Colonic mucosa (tissue), 4 donors: ENCODE results near the gene ITGA3. TPM values are rescaled to one million over a fixed set of nuclear protein-coding genes. Genes with fewer than 3 reads are reported as not detected.
A peak's percentile ranks its signal among the peaks of the same experiment; 100 is the strongest.

Experiments
- DNase-seq: peaks from one replicate; pipeline ENCODE4 v3.0.0-alpha.2; 2020
- H3K27ac ChIP-seq: fragments of 200-600 bp; one replicate; pipeline ENCODE4 v1.8.0; 2021
- H3K27me3 ChIP-seq: fragments of 200-600 bp; one replicate; pipeline ENCODE4 v1.8.0; 2021
- H3K36me3 ChIP-seq: fragments of 200-600 bp; one replicate; pipeline ENCODE4 v1.8.0; 2021
- H3K4me1 ChIP-seq: fragments of 200-600 bp; one replicate; pipeline ENCODE4 v1.8.0; 2021; ENCODE audit warnings: mild to moderate bottlenecking
- H3K4me3 ChIP-seq: fragments of 200-600 bp; one replicate; pipeline ENCODE4 v1.8.0; 2021
- H3K9ac ChIP-seq, 2 donors: one replicate each; pipeline ENCODE4 v1.7.0; 2013; ENCODE audit warnings: control low read depth in 2 of 2, low read depth in 2 of 2, low read length in 2 of 2
- H3K9me3 ChIP-seq: fragments of 200-600 bp; one replicate; pipeline ENCODE4 v1.8.0; 2021
- CTCF ChIP-seq: fragments of 200-600 bp; IDR thresholded peaks from one replicate; pipeline ENCODE4 v1.8.0; 2022; ENCODE audit warnings: antibody characterized with exemption, mild to moderate bottlenecking
- intact Hi-C: fragments of 100-400 bp; cut with DNase I; formaldehyde crosslinking; loops from one replicate; pipeline ENCODE4 v1.14.1; 2022
- total RNA-seq, 2 donors: library from RNA; stranded (reverse); fragmentation: NEBNext Ultra II Directional in 1 of 2; extraction: Animal tissue kit (Norgen Biotek cat#: 25700) in 1 of 2; gene quantifications; one replicate each; pipeline ENCODE4 v1.2.1, GENCODE V29; 2021
- donor health status: healthy.
- donor health status: DM: no; HTN: no; CAD: no.
- donor health status: DM: no; HTN: no; CAD: no.

Gene ITGA3
- total RNA-seq, 2 donors from 2014 or later, result 111 to 116 TPM

DNA sequence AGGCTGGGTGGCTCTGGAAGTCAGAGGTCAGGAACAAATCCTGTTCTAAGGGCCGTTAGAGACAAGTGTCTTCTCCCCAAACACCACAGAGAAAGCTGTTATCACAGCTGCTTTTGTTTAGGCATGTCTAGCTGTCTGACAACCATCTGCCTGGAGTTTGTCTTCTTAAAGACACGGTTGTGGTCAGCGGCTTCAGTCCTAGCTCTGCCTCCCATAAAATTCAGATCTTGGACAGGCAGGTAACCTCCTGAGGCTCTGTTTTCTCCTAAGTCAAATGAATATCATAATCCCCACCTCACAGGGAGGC lies 2.3 kb upstream of the ITGA3 start:
- Histone ChIP-seq H3K4me1 (peaks cover 9% of the 10 kb centered on the region), H3K9ac (no peak overlapping the region), H3K27me3 (no peaks in the 10 kb centered on the region), H3K4me3 (no peak overlapping the region), H3K9me3 (no peaks in the 10 kb centered on the region), H3K36me3 (no peaks in the 10 kb centered on the region), H3K27ac (peak overlapping the region; percentile 8)
- intact Hi-C loops, result no loop called here
- DNase-seq, result no peak
- TF ChIP-seq CTCF, result no peak

- Histone ChIP-seq H3K4me3 (peak overlapping the region; percentile 72), H3K36me3 (no peaks in the 10 kb centered on the region), H3K27me3 (no peaks in the 10 kb centered on the region), H3K4me1 (peaks cover 15% of the 10 kb centered on the region), H3K9me3 (no peaks in the 10 kb centered on the region), H3K27ac (peak overlapping the region; percentile 94), H3K9ac (peak overlapping the region; percentile 65 to 90)
- intact Hi-C loops, result no loop called here
- TF ChIP-seq CTCF, result no peak
- DNase-seq, result peak; percentile 87
Observed at GRCh38 chr17:50055055-50055425, 870 bp upstream of the ITGA3 start.

DNA sequence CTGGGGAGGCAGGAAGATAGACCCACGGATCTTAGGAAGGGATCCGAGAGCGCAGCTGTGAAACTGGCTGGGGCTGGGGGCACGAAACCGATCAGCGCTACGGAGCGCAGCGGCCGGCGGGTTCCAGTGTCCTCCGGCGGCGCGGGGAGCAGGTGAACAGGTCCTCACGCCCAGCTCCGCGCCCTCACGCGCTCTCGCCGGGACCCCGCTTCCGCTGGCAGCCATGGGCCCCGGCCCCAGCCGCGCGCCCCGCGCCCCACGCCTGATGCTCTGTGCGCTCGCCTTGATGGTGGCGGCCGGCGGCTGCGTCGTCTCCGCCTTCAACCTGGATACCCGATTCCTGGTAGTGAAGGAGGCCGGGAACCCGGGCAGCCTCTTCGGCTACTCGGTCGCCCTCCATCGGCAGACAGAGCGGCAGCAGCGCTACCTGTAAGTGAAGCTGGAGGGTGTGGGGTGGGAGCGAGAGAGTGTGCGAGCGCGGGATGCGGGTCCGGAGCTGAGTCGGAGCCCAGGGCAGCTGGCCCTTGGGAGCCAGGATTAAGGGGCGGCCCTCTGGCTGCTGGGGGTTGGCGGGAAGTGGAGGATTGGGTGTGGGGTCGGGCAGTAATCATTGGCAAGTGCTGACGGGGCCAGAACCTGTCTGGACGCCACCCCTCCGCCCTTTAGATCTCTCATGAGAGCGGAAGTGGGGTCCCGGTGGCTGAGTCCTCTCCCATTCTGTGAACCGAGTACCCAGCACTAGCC lies 479 bp downstream of the ITGA3 start:
- intact Hi-C loops, result no loop called here

GRCh38 chr17:50056961-50057330 lies 1.0 kb downstream of the ITGA3 start:
- Histone ChIP-seq H3K27ac (peak overlapping the region; percentile 94), H3K4me1 (peaks cover 31% of the 10 kb centered on the region), H3K36me3 (no peaks in the 10 kb centered on the region), H3K27me3 (no peaks in the 10 kb centered on the region), H3K4me3 (peak overlapping the region; percentile 72), H3K9ac (peak overlapping the region; percentile 65 to 90), H3K9me3 (no peaks in the 10 kb centered on the region)
- TF ChIP-seq CTCF, result no peak
- intact Hi-C loops, result no loop called here
- peak; percentile 75 for DNase-seq

More for the DNA sequence above, 479 bp downstream of the ITGA3 start:
- H3K36me3 ChIP-seq, result no peaks in the 10 kb centered on the region
- peak overlapping the region; percentile 94 for H3K27ac ChIP-seq
- no peaks in the 10 kb centered on the region for H3K27me3 ChIP-seq
- no peak for TF ChIP-seq CTCF
- peaks cover 27% of the 10 kb centered on the region for H3K4me1 ChIP-seq
- no peaks in the 10 kb centered on the region for H3K9me3 ChIP-seq
- H3K4me3 ChIP-seq, result peak overlapping the region; percentile 72
- peak; percentile 70 for DNase-seq
- peak overlapping the region; percentile 65 to 90 for H3K9ac ChIP-seq

DNA sequence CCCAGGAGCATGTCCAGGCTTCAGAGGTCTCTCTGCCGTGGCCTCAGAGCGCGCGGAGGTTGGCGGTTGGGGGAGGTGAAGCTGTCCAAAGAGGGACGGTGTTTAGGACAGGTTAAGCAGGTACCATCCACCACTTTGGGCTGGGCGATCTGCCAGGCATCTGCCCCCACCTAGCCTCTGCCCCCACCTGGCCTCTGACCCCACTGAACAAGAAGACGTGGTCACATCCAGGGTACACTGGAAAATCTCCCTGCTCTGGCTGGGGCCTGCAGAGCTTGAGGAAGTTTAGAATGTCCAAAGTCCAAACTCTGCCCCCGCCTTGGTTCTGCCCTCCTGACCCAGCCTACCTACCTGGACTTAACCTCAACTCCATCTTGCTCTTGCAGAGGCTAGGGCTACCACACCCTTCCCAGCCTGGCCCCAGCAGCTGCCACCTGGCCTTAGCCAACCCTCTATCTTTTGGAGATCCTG lies 1.6 kb downstream of the ITGA3 start:
- H3K27ac ChIP-seq, result peak overlapping the region; percentile 94
- no peaks in the 10 kb centered on the region for H3K27me3 ChIP-seq
- H3K9ac ChIP-seq, result peak overlapping the region; percentile 65 to 90
- no peaks in the 10 kb centered on the region for H3K9me3 ChIP-seq
- no peak for TF ChIP-seq CTCF
- peak overlapping the region; percentile 72 for H3K4me3 ChIP-seq
- H3K4me1 ChIP-seq, result peaks cover 37% of the 10 kb centered on the region
- intact Hi-C loops, result no loop called here
- H3K36me3 ChIP-seq, result no peaks in the 10 kb centered on the region
- peak; percentile 86 for DNase-seq
